Liver (tissue), 3 donors: ENCODE results near the gene KIF22.

Experiments
- EGR1 ChIP-seq, 2 donors: IDR thresholded peaks; 2 replicates each; pipeline ENCODE4 v1.6.1; 2016 to 2018; ENCODE audit warnings: antibody characterized with exemption in 2 of 2, low read depth in 2 of 2
- FOXA2 ChIP-seq: IDR thresholded peaks from 2 replicates; pipeline ENCODE4 v1.6.1; 2016; ENCODE audit warnings: antibody characterized with exemption
- GABPA ChIP-seq, 2 donors: IDR thresholded peaks in 1 of 2; conservative IDR thresholded peaks in 1 of 2; 2 replicates each; pipeline ENCODE4 v1.6.1; 2016; ENCODE audit warnings: antibody characterized with exemption in 2 of 2, mild to moderate bottlenecking in 1 of 2, moderate library complexity in 1 of 2
- MAX ChIP-seq: IDR thresholded peaks from 2 replicates; pipeline ENCODE4 v1.6.1; 2016; ENCODE audit warnings: antibody characterized with exemption
- NR2F2 ChIP-seq: IDR thresholded peaks from 2 replicates; pipeline ENCODE4 v1.6.1; 2016; ENCODE audit warnings: antibody characterized with exemption
- REST ChIP-seq: IDR thresholded peaks from 2 replicates; pipeline ENCODE4 v1.6.1; 2016; ENCODE audit warnings: antibody characterized with exemption, mild to moderate bottlenecking
- RXRA ChIP-seq, 2 donors: IDR thresholded peaks; 2 replicates each; pipeline ENCODE4 v1.6.1; 2017 to 2018; ENCODE audit warnings: antibody characterized with exemption in 2 of 2, mild to moderate bottlenecking in 1 of 2
- SP1 ChIP-seq: IDR thresholded peaks from 2 replicates; pipeline ENCODE4 v1.6.1; 2018; ENCODE audit warnings: antibody characterized with exemption, mild to moderate bottlenecking
- TAF1 ChIP-seq: conservative IDR thresholded peaks from 2 replicates; pipeline ENCODE4 v1.6.1; 2016; ENCODE audit warnings: antibody characterized with exemption, mild to moderate bottlenecking
- YY1 ChIP-seq: IDR thresholded peaks from 2 replicates; pipeline ENCODE4 v1.6.1; 2016; ENCODE audit warnings: antibody characterized with exemption, mild to moderate bottlenecking
- TF ChIP-seq, protein P1 (sequence below): fragments of 150-350 bp; IDR thresholded peaks from 2 replicates; pipeline ENCODE4 v1.5.1; 2017; ENCODE audit warnings: improper control_type of control experiment, low read depth, low read length; ENCODE audit not compliant: missing input control
- TF ChIP-seq, protein P2 (sequence below): IDR thresholded peaks from 2 replicates; pipeline ENCODE4 v1.6.1; 2016; ENCODE audit warnings: antibody characterized with exemption
- donor health status: healthy.
- donor health status: healthy.

- TF ChIP-seq, protein P1, sequence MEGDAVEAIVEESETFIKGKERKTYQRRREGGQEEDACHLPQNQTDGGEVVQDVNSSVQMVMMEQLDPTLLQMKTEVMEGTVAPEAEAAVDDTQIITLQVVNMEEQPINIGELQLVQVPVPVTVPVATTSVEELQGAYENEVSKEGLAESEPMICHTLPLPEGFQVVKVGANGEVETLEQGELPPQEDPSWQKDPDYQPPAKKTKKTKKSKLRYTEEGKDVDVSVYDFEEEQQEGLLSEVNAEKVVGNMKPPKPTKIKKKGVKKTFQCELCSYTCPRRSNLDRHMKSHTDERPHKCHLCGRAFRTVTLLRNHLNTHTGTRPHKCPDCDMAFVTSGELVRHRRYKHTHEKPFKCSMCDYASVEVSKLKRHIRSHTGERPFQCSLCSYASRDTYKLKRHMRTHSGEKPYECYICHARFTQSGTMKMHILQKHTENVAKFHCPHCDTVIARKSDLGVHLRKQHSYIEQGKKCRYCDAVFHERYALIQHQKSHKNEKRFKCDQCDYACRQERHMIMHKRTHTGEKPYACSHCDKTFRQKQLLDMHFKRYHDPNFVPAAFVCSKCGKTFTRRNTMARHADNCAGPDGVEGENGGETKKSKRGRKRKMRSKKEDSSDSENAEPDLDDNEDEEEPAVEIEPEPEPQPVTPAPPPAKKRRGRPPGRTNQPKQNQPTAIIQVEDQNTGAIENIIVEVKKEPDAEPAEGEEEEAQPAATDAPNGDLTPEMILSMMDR, result no peak
- TF ChIP-seq GABPA (IDR thresholded peaks at IDR 0.05 in 1 of 2, conservative IDR thresholded peaks at IDR 0.05 in 1 of 2), result no peak
- TF ChIP-seq TAF1, result no peak
- TF ChIP-seq, protein P2, sequence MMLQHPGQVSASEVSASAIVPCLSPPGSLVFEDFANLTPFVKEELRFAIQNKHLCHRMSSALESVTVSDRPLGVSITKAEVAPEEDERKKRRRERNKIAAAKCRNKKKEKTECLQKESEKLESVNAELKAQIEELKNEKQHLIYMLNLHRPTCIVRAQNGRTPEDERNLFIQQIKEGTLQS, result no peak
- no peak for TF ChIP-seq REST
- no peak for TF ChIP-seq MAX
- no peak for TF ChIP-seq EGR1 (IDR thresholded peaks at IDR 0.05; ENCODE audit: low read depth in 2 of 2)
- TF ChIP-seq NR2F2, result no peak
- TF ChIP-seq YY1, result no peak
- no peak for TF ChIP-seq FOXA2
- no peak for TF ChIP-seq SP1
- no peak for TF ChIP-seq RXRA (IDR thresholded peaks at IDR 0.05)
Observed at GRCh38 chr16:29766571-29766970, 24.0 kb upstream of the KIF22 start.
